HG02610 (cell line): ENCODE measurements around the gene PHACTR1.
"Not testable (repeated sequence)": the region's sequence is repeated elsewhere in the genome, so short reads cannot be mapped to it uniquely, and the experiment has no call there.

Source experiments
- ATAC-seq: cut with Tn5 transposase; IDR thresholded peaks from one replicate; pipeline ENCODE4 v1.9.1; 2021; ENCODE audit warnings: mild to moderate bottlenecking, moderate library complexity; ENCODE audit not compliant: unreplicated experiment

PHACTR1 gene

DNA sequence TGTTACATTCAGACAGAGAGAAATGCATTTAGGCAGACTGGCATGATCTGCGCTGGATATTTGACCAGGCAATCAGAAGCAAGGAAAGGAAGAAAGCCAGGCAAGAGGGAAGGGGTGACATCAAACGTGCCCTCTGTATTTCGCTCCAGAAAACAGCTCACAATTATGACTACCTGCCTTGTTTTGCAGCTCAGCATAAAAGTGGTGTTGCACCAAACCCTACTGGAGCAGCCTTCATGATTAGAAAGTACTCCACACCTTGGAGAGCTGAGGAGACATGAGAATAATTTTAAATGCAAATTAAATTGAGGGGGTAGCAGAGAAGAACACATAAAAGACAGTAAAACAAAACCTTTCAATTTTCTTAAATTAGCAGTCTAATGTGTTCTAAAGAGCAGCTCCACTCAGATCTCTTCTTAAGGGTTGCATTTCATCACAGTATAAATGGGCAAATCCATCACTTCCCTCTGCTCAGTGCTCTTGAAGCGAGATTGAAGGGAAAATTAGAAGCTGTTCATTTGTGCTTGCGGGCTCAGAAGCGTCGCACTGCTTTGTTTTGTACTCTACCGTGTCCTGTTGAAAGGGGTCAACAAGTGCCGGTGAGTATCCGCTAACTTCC, at the start of gene PHACTR1:
Gene PHACTR1, plus strand, starts transcription at position 470 of the 619 bp plus-strand sequence.
- ATAC-seq, result no peak

DNA sequence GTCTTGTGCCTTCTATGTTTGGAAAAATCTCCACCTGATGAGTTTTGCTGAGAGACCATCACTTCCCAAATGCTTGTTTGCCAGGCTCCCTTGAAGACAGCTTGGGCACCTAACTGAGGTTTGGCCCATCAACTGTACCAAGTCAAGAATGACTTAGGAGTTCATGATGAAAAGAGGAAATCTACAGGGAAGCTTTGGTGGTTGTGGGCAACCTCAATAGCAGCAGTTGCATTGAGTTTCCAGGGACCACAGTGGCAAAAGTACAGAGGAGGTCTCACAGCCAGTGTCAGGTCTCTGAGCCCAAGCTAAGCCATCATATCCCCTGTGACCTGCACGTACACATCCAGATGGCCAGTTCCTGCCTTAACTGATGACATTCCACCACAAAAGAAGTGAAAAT, 49.7 kb upstream of the PHACTR1 start:
- no peak for ATAC-seq

DNA sequence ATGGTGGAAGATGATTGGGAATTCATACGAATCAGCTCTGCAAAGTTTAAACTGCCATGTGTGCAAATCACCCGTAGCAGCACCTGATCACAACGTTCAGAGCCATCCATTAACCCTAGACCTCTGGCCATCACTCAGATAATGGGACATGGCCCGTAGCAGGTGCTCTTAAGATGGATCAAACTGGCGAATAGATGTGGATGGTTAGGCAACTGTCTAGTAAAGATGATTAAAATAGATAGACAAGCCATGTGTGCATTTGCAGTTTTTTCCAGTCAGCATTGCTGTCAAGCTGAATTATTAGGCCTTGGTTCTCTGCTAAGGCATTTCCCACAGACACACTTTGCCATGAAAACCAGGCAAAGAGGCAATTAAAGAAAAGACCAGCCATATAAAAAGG, 40.6 kb upstream of the PHACTR1 start:
- ATAC-seq, result no peak

DNA sequence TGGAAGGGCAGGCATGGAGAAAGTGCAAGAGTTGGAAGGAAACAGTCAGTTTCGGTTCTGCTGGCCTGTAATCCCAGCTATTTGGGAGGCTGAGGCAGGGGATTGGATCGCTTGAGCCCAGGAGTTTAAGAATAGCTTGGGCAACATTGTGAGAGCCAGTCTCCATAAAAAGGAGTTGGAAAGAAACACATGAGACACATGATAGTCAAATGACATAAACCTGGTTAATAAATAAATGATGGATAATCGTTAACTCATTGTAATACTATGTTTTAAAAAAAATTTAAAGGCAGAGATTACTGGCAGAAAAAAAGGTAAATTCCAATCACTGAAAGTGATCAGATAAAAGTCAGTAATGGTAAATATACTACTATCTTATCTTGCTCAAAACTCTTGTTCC, 37.2 kb upstream of the PHACTR1 start:
- ATAC-seq, result no peak

DNA sequence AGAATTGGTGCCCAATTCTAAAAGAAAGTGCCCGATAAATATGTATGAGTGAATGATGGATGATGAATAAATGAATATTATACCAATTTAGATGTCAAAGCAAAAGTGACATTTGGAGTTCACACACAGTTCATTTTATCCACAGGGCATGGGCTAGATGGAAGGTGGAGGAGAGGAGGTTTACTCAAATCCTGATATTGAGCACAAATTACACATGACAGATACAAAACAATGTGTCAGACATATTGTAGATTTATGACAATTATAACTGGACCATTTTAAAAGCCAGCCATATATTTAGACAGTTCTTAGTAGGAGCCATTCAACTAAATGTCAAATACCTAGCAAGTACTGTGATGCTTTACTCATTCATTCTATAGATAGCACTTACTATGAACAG, 23.4 kb upstream of the PHACTR1 start:
- no peak for ATAC-seq

DNA sequence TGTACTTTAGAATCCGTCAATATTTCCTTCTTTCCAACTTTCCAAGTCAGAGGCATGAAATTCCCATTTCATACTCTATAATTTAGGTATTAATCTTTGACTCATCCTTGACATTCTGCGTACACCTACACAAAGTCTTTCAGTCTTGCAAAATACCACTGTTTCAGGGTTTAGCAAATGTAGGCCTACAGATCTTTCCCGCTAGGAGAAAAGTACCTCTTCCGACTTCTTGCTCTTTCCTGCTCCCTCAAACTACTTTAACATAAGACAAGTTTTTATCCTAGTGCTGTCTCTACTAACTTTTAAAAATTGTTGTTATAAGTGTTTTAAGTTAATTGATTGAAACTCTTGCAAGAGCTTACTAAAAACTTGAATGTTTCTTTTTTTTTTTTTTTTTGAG, 18.3 kb upstream of the PHACTR1 start:
- ATAC-seq, result no peak

DNA sequence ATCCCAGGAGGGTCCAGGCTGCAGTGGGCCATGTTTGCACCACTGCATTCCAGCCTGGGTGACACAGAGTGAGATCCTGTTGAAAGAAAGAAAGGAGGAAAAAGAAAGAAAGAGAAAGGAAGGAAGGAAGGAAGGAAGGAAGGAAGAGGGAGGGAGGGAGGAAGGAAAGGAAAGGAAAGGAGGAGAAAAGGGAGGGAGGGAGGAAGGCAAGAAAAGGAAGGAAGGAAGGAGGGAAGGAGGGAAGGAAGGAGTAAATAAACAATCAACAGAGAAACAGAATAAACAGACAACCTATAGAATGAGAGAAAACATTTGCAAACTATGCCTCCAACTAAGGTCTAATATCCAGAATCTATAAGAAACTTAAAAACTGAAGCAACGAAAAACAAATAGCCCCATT, 11.6 kb upstream of the PHACTR1 start:
- ATAC-seq, result no peak

DNA sequence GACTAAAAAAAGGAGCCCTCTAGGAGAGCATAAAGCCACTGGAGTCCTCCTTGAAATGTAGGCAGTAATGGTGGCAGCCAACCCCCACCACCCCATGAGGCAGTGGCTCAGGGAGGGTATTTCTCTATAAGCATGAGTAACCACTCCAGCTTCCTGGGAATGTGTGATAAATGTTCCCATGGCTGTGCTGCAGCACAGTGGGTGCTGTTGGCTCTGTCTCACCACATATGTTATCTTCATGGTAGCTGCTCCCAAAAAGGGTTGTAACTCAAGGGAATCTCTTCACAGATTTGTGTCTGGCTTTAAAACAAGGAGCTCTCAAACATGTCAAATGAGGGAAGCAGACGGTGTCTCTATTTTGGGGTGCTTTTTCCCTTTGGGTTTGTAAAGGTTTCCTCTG, 7.5 kb upstream of the PHACTR1 start:
- no peak for ATAC-seq

DNA sequence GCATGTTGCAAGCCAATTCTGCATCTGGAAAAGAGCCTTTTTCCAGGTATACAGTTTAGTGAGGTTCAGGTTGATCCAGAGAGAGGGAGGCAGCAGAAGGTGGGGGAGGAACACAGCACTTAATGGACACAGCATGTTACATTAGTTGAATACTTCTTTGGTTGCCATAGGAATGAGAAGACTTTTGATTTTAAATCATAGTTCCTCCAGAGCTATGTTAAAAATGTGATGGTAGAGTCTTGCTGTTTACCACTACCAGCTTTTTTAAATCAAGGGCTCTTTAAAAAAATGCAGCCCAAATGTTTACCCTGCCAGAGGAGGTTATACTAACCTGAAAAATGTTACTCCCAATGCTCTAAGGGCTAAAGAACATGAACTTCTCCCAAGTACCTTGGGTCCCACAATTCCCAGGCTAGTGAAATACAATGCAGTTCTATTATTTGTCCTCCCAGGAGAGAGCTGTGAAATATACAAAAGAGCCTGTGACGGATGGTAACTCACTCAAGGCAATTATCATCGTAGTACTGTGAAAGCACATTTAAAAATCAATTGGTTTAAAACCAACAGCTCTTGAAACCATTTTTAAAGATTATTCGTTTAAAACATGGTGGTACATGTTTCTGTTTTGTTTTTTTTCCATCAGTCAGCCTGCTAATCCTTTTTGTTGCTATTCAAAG, 6.9 kb upstream of the PHACTR1 start:
- no peak for ATAC-seq

DNA sequence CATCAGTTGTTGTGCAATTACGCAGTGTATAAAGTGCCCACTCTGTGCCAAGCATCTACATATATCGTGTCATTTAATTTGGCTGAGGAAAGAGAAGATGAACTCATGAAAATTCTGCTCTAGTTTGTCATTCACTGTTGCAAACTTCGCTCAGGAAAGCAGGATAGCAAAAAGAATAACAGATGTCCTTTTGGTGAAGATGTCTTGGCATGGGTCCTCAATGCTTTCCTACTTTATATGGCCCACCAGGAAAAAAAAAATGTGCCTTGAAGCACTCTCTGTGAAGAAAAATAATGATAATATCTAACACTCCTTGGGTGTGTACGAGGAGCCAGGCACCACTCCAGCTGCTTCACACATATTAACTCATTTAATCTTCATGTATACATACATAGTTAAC, 5.6 kb upstream of the PHACTR1 start:
- ATAC-seq, result no peak

DNA sequence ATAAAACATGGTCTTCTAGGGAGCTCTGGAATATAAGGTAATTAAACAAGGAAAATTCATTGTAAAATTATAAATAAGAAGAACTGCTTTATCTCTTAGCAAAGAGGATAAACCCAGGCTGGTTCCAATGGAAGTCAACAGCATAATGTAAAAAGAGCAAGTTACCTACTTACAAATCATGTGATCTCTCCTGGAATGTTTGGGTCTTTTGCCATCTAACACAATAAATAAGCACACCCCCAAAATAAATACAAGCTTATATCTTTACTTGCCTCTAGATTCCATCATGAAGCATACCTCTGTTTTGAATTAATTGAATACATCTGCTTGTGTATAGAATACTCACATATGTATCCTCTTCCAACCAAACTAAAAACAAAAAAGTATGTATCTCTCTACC, 2.5 kb upstream of the PHACTR1 start:
- no peak for ATAC-seq

DNA sequence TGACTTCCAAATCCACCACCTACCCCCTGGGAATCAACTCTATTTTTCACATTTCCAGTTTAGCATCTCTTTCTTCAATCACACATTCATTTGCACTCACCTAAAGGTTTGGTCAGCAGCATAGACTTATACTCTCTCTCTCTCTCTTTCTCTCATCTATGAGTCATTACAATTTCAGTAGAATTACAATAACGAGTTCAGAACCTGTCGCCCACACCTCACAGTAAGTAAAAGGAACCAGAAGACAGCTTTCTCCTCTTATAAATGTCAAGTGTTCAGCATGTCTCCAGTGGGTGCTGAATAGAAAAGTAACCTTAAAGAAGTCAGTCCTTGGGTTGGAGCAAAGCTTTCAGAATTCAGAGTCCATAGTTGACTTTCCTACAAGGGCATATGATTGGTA, 1.1 kb upstream of the PHACTR1 start:
- ATAC-seq, result no peak

DNA sequence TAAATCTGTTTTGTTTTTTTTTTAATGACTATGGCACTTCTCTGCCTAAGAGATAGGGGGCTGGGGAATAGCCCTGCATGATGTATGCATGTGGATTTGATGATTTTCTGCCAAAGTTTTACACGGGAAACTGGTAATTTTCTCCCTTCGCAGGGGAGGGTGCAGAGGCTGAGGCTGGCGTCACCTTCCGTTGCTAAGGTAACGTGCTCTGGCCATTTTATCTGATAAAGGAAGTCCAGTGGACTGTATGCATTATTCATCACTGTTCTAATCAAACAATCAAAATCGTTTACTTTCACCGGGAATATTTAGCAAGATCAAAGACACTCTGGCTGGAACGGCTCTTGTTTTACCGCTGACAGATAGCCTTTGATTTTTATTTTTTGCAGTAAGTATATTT, 789 bp downstream of the PHACTR1 start:
- ATAC-seq, result no peak

DNA sequence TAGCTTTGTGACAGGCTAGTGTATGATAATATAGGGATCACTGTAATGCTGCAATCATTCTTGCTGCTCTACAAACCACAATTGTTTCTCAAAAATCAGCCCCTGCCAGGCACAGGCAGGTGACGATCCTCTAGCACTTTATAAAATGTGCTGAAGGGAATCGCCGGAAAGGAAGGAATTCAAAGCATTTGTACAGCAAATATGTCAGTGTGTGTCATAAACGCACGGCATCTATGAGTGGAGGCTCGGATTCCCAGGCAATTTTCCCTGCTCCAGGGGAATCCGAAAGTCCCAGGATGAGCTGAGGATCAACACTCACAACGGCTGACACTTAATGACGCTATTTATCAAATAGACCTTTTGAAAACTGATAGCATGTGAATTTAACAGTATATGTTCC, 1.4 kb downstream of the PHACTR1 start:
- no peak for ATAC-seq

DNA sequence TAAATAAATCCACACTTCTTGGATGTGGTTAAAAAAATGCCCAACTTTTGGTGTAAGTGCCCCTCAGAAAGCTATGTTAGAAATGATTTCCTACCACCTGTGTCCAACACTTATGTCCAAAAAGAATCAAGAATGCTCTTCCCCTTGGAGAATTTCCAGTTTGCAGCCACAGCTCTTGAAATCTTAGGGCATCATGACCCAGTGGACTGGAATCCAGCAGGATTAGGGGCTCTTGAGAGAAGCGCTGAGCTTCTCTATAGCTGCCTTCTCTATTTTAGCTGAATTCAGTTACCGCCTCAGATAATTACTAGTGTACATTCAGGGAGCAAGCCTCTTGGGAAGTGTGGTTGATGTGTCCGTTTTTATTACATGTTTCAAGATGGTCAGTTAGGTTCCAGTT, 2.5 kb downstream of the PHACTR1 start:
- ATAC-seq, result no peak

DNA sequence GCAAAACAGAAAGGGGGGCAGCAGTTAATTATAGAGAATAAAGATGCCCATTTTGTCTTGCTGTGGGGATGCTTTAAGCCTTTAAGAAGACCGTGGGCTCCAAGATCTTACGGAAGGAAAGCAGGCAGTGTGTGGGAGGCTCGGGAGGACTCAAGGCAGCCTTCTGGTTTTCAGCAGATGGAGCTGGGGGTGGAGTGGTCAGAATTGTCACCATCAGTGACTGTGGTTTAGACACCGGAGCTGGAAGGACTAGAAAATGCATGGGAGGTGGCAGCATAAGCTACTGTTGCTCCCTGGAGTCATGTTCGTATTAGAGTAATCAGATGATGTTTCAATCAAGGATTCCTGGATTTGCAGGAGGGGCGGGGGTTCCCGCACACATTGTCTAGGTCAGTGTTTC, 3.7 kb downstream of the PHACTR1 start:
- ATAC-seq, result no peak

DNA sequence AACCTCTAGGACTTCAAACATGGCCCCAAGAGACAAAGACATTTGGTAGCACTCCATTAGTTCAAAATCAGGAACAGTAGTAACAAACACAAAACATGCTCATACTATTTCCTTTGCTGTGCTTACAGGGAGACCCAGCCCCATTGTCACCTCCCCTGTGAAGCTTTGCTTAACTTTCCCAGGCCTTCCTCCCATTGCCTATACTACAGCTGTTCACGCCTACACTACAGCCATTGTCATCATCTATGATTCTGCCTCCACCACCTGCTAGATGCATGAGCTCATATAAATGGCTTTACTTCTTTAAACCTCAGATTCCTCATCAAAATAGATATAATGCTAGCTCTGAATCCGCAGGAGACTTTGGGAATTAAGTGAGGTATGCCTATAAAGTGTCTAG, 8.7 kb downstream of the PHACTR1 start:
- no peak for ATAC-seq

DNA sequence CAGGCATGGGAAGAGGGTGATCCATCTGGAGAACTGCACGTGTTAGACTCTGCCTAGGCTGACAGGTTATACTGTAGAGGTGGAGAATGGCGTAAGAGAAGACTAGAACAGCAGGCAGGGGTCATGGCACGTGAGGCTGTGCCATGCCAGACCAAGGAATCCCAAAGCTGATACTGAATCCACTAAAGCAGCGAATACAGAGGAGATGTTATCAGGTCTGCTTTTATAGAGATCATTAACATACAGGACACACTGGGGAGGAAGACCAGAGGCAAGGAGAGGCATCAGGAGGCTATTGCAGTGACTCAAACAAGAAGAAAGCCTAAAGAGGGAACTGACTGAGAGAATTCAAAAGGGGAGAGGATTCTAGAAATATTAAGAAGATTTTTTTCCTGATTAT, 12.9 kb downstream of the PHACTR1 start:
- no peak for ATAC-seq

DNA sequence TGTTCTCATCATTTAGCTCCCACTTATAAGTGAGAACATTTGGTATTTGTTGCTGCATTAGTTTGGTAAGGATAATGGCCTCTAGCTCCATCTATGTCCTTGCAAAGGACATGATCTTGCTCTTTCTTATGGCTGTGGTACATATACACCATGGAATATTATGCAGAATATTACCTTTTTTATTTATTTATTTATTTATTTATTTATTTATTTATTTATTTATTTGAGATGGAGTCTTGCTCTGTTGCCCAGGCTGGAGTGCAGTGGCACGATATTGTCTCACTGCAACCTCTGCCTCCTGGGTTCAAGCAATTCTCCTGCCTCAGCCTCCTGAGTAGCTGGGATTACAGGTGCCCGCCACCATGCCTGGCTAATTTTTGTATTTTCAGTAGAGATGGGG, 14.2 kb downstream of the PHACTR1 start:
- not testable (repeated sequence) for ATAC-seq

DNA sequence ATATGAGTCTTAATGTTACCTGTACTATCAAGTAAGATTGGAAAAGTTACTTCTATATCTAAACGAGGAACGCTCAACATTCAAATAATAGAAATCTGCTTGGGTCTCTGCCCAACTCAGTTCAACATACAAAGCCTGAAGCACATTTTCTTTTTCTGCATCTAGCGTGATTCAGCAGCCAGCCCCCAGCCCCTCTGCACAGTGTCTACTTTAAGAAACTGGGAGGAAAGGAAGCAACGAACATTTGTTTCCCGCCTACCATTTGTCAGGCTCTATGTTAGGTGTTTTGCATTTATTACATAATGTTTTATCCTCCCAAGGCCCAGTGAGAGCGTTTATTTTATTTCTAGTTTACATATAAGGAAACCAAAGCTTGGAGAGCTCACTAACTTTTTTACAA, 17.3 kb downstream of the PHACTR1 start:
- ATAC-seq, result no peak

DNA sequence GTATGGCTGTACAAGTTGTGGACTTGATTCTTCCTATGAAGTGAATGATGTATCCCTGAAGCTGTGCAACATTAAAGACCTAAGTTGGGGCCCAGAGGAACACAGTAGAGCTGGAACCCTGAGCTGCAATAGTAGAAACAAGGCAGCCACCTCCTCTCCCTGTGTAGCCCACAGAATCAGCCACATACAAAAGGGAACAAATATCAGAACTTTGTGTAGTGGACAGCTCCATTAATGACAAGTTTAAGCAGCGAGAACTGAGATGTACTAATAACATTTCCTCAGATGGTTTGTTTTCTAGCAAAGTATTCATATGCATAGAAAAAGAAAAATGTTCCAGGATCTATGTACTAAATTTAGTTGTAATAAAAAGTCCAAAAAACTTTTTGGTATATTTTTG, 19.2 kb downstream of the PHACTR1 start:
- ATAC-seq, result no peak

DNA sequence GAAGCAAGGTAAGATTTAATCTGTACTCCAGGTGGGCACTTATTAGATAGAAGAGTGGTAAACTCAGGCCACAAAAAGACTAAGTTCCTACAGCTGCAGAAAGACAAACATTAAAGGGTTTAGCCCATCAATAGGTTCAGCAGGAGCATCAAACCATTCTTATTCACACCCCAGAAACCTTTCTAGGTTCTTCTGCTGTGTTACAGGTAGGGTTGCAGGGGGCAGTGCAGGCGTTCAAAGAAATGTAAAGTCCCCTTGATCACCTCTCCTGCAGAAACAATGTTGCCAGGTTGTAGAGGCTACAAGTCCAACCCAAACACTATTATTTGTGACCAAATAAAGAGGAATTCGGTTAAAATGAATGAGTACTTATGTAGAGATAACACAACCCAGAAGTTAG, 31.8 kb downstream of the PHACTR1 start:
- no peak for ATAC-seq
